ENCODE measurements around the gene TLE6. TPM values are rescaled to one million over a fixed set of nuclear protein-coding genes. Genes with fewer than 3 reads are reported as not detected.
A peak's percentile ranks its signal among the peaks of the same experiment; 100 is the strongest.

TLE6 gene
- total and polyA plus RNA-seq, 2 of the 8 experiments (the other 6 are each of a cell fraction or from before 2014, with no cell fraction given), result 2.5 to 2.9 TPM

DNA sequence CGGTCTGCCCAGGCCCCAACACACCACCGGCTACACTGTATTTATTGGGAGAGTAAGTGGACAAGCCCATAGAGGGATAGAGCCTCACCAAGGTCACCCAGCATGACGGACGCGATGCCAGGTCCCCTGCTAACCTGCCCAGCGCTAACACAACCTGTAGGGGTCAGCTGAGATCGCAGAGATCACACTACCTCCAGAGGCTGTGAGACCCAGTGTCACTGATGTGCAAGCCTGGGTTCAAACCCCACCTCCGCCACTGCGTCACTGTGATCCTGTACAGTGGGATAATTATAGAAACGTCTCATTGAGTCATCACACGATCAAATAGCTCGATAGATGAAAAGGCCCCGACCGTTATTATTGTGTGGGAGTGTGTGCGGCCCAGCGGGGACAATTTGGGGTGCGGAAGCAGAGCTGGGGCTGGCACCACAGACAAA is 62.3 kb downstream of the TLE6 start:
- FAIRE-seq (no peak), DNase-seq (ENCODE audit: low read depth in 1 of 2, low spot score in 2 of 2) (no peak)
- Histone ChIP-seq H2BK12ac (ENCODE audit: low read depth, low read length) (peak overlapping the region; percentile 71; the same call in 1 of the 2 replicates), H4K8ac (ENCODE audit: extremely low read depth, insufficient read depth, low read length) (no peak overlapping the region), H4K5ac (ENCODE audit: insufficient read length, low read depth, low read length) (no peak overlapping the region), H2BK20ac (ENCODE audit: low read length) (no peak overlapping the region), H3K27ac (ENCODE audit: low read depth, low read length) (no peak overlapping the region), H2AK5ac (ENCODE audit: low read depth, low read length) (no peak overlapping the region), H3K79me2 (ENCODE audit: control insufficient read depth in 1 of 2, insufficient read depth in 2 of 2, low read length in 2 of 2) (no peaks in the 10 kb centered on the region), H3K9ac (replicated peaks in 1 of 4; ENCODE audit: extremely low read depth in 1 of 4, low read depth in 3 of 4, low read length in 3 of 4) (peak overlapping the region in 1 of 4 experiments; percentile 10; a peak in 2 of 7 replicates), H2BK120ac (replicated peaks; ENCODE audit: low read depth, low read length) (no peak overlapping the region), H3K4me1 (replicated peaks in 1 of 4; ENCODE audit: control insufficient read depth in 3 of 4, insufficient read depth in 4 of 4, low read length in 3 of 4) (peaks cover 0 to 16% (median 11%) of the 10 kb centered on the region in 4 experiments; a peak in 6 of 7 replicates), H2AFZ (ENCODE audit: low read length) (no peak overlapping the region), H3K79me1 (ENCODE audit: low read depth, low read length) (no peaks in the 10 kb centered on the region), H3K4me2 (ENCODE audit: insufficient read depth in 1 of 2, low read depth in 2 of 2, low read length in 2 of 2) (no peak overlapping the region), H4K91ac (replicated peaks; ENCODE audit: insufficient read length, low read length) (no peak overlapping the region), H3K36me3 (ENCODE audit: control insufficient read depth in 2 of 4, insufficient read depth in 4 of 4, low read length in 3 of 4) (no peaks in the 10 kb centered on the region), H3K56ac (replicated peaks; ENCODE audit: insufficient read length, low read depth, low read length) (no peak overlapping the region), H4K20me1 (replicated peaks in 1 of 2; ENCODE audit: control insufficient read depth in 1 of 2, insufficient read depth in 2 of 2, low read length in 2 of 2) (no peaks in the 10 kb centered on the region), H3K23ac (ENCODE audit: insufficient read length) (no peak overlapping the region), H3K27me3 (replicated peaks in 1 of 4; ENCODE audit: control insufficient read depth in 3 of 4, extremely low read depth in 1 of 4, insufficient read depth in 3 of 4, low read length in 3 of 4) (peaks cover 0 to 8% (median 3%) of the 10 kb centered on the region in 4 experiments; a peak in 4 of 7 replicates), H3K4ac (replicated peaks; ENCODE audit: insufficient read length, low read depth, low read length) (no peak overlapping the region), H3K18ac (ENCODE audit: extremely low read depth, low read length) (no peak overlapping the region), H2BK5ac (ENCODE audit: low read depth, low read length) (no peak overlapping the region; the same call in 1 of the 2 replicates), H3K9me3 (ENCODE audit: insufficient read depth in 2 of 2, low read depth in 1 of 2, low read length in 1 of 2) (no peaks in the 10 kb centered on the region), H3K14ac (ENCODE audit: insufficient read length) (no peak overlapping the region), H3K4me3 (ENCODE audit: extremely low read depth in 1 of 4, insufficient read depth in 2 of 4, low read depth in 3 of 4, low read length in 4 of 4) (no peak overlapping the region), H3K23me2 (ENCODE audit: low read depth, low read length) (peaks cover 20% of the 10 kb centered on the region), H2BK15ac (ENCODE audit: low read length) (no peak overlapping the region)
- ChIA-PET POLR2A (ENCODE audit: partially characterized antibody) (interaction anchor here (0.6 to 4.0 kb wide), 7 partner anchors 14 to 71 kb away, joined by 3 to 25 read pairs (median 3); partner anchors contain the start of gene TLE6), CTCF (ENCODE audit: partially characterized antibody) (interaction anchor here (0.7 to 6.3 kb wide), 17 partner anchors 8 to 164 kb away, joined by 3 to 36 read pairs (median 6); no protein-coding TSS in a partner anchor)
- TF ChIP-seq, protein P1, sequence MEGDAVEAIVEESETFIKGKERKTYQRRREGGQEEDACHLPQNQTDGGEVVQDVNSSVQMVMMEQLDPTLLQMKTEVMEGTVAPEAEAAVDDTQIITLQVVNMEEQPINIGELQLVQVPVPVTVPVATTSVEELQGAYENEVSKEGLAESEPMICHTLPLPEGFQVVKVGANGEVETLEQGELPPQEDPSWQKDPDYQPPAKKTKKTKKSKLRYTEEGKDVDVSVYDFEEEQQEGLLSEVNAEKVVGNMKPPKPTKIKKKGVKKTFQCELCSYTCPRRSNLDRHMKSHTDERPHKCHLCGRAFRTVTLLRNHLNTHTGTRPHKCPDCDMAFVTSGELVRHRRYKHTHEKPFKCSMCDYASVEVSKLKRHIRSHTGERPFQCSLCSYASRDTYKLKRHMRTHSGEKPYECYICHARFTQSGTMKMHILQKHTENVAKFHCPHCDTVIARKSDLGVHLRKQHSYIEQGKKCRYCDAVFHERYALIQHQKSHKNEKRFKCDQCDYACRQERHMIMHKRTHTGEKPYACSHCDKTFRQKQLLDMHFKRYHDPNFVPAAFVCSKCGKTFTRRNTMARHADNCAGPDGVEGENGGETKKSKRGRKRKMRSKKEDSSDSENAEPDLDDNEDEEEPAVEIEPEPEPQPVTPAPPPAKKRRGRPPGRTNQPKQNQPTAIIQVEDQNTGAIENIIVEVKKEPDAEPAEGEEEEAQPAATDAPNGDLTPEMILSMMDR (IDR thresholded peaks at IDR 0.05; ENCODE audit: control extremely low read depth in 1 of 3, insufficient read depth in 1 of 3, low read depth in 1 of 3, low read length in 3 of 3), result peak; percentile 22 to 55 (median 54); a peak in 3 of 4 replicates
- TF ChIP-seq CBX8 (IDR thresholded peaks at IDR 0.05; ENCODE audit: borderline replicate concordance, low read depth, low read length) (no peak), RAD21 (IDR thresholded peaks at IDR 0.05 in 1 of 2, conservative IDR thresholded peaks at IDR 0.05 in 1 of 2; ENCODE audit: low read depth in 2 of 2, low read length in 2 of 2) (peak; percentile 35 to 58; a peak in 3 of 4 replicates), SIX5 (IDR thresholded peaks at IDR 0.05; ENCODE audit: low read depth, low read length) (no peak)
- 87% methylated on average over 17 of the region's 17 CpGs; no CpG with 5 or more reads in 1 of the 2 experiments for WGBS, 2 experiments (ENCODE audit: extremely low coverage in 1 of 2, insufficient coverage in 1 of 2, insufficient read length in 1 of 2, insufficient replicate concordance in 2 of 2, low coverage in 1 of 2, low lambda C conversion rate in 2 of 2, missing lambda C conversion rate in 1 of 2)
